Measurements from ENCODE around the gene CEP295NL.

- TF ChIP-seq CTCF (IDR thresholded peaks at IDR 0.05; ENCODE audit: insufficient read depth, low read depth, low read length) (no peak), EZH2 (IDR thresholded peaks at IDR 0.05; ENCODE audit: insufficient read depth, low read length) (no peak)
These were observed 4.7 kb downstream of the CEP295NL start for GRCh38 chr17:78898075-78898836.
